ENCODE results near the gene HIP1R. TPM values are rescaled to one million over a fixed set of nuclear protein-coding genes. Genes with fewer than 3 reads are reported as not detected.
A peak's percentile ranks its signal among the peaks of the same experiment; 100 is the strongest.

The HIP1R gene
- total RNA-seq, 4 donors from 2014 or later = 27.3 to 46.3 (median 44.8) TPM

DNA sequence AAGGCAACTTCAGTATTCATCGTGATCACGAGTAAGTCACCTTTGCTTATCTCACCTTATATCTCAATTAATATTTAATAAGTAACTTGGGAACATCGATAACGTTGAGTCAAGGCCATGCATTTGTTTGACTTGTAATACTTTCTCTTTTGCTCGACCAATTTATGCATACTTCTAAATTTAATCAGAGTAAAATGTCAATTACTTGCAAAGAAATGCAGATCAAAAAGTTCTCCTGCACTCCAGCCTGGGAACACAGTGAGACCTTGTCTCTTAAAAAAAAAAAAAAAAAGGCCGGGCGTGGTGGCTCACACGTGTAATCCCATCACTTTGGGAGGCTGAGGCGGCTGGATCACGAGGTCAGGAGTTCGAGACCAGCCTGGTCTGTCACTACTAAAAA lies 11.8 kb upstream of the HIP1R start:
- intact Hi-C loops (cut with DNase I) = no loop called here
- WGBS, 2 donors = 76 to 78% methylated on average over 11 of the region's 11 CpGs
- no peak for TF ChIP-seq POLR2A (IDR thresholded peaks at IDR 0.05)
- TF ChIP-seq, protein P1, sequence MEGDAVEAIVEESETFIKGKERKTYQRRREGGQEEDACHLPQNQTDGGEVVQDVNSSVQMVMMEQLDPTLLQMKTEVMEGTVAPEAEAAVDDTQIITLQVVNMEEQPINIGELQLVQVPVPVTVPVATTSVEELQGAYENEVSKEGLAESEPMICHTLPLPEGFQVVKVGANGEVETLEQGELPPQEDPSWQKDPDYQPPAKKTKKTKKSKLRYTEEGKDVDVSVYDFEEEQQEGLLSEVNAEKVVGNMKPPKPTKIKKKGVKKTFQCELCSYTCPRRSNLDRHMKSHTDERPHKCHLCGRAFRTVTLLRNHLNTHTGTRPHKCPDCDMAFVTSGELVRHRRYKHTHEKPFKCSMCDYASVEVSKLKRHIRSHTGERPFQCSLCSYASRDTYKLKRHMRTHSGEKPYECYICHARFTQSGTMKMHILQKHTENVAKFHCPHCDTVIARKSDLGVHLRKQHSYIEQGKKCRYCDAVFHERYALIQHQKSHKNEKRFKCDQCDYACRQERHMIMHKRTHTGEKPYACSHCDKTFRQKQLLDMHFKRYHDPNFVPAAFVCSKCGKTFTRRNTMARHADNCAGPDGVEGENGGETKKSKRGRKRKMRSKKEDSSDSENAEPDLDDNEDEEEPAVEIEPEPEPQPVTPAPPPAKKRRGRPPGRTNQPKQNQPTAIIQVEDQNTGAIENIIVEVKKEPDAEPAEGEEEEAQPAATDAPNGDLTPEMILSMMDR (IDR thresholded peaks at IDR 0.05) = no peak

DNA sequence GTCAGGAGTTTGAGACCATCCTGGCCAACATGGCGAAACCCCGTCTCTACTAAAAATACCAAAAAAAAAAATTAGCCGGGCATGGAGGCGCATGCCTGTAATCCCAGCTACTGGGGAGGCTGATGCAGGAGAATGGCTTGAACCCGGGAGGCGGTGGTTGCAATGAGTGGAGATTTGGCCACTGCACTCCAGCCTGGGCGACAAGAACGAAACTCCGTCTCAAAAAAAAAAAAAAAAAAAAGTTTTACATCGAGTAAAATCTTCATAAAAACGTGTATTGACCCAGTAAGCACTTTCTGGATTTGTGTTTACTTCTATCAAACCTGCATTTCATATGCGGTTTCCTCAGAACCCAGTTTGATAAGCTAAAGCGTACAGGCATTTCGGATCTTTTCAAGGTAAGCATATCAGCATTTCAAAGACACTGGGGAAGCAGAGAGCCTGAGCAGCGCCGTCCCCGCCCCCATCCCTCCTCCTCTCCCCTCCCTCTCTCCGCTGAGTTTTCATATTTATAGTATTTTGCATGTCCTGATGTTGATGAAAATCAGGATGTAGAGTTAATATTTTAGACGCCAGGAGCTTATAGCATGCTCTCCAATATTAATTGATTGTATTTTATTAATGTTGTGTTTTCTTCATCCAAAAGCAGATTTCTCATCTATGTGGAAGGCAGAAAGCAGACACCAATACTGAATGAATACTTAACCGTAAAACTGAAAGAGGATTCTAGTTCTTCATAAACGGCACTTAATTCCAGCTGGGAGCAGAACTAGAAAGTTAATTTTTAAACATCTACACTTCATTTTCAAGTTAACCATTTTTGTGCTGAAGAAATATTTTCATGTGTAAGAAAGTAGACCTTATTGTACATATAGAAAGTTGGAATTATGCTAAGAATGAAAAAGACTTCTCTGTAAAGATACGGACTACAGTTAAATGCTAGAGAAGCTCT lies 9.2 kb upstream of the HIP1R start:
- Histone ChIP-seq H3K4me3 (peak overlapping the region in 3 of 4 donors; percentile 18 to 52 (median 27)), H3K9me3 (no peaks in the 10 kb centered on the region), H3K27ac (no peak overlapping the region), H3K27me3 (peaks cover 0 to 6% (median 0%) of the 10 kb centered on the region in 4 donors), H3K36me3 (no peaks in the 10 kb centered on the region), H3K4me1 (peaks cover 0 to 13% (median 0%) of the 10 kb centered on the region in 3 donors)
- no peak for TF ChIP-seq POLR2A (IDR thresholded peaks at IDR 0.05)
- TF ChIP-seq, protein P1 (IDR thresholded peaks at IDR 0.05) = no peak
- WGBS, 2 donors = 12 to 17% methylated on average over 19 to 21 of the region's 22 CpGs
- DNase-seq = no peak
- intact Hi-C loops (cut with DNase I) = no loop called here

More for the DNA sequence above, 11.8 kb upstream of the HIP1R start:
- Histone ChIP-seq H3K9me3 (no peaks in the 10 kb centered on the region), H3K4me3 (no peak overlapping the region), H3K27me3 (peaks cover 0 to 6% (median 0%) of the 10 kb centered on the region in 4 donors), H3K27ac (no peak overlapping the region), H3K4me1 (peaks cover 0 to 13% (median 0%) of the 10 kb centered on the region in 3 donors), H3K36me3 (no peaks in the 10 kb centered on the region)
- DNase-seq = no peak

DNA sequence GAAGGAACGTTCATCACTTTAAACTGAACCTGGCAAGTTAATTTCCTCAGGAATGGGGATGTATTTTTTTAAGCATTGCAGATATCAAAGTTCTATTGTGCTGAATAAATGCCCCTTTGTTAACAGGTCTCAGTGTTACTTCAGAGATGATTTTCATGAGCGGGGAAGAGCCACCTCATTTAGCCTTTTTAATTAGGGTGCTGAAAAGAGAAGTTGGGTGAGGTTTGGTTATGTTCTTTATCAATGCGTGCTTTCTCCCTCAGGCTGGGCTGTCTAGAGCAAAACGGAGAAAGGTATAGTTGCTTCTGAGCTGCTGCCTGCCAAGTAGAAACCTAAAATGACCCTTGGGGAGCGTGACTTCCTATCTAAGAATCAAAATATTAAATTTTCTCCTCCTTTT lies 8.0 kb upstream of the HIP1R start:
- H3K36me3 ChIP-seq = no peaks in the 10 kb centered on the region
- 41 to 49% methylated on average over 5 of the region's 5 CpGs for WGBS, 2 donors
- no peak overlapping the region for H3K4me3 ChIP-seq
- peaks cover 0 to 6% (median 0%) of the 10 kb centered on the region in 4 donors for H3K27me3 ChIP-seq
- DNase-seq = no peak
- intact Hi-C loops (cut with DNase I) = no loop called here
- no peak overlapping the region for H3K27ac ChIP-seq
- no peak for TF ChIP-seq POLR2A (IDR thresholded peaks at IDR 0.05)
- TF ChIP-seq, protein P1 (IDR thresholded peaks at IDR 0.05) = no peak
- no peaks in the 10 kb centered on the region for H3K9me3 ChIP-seq
- H3K4me1 ChIP-seq = peaks cover 0 to 13% (median 0%) of the 10 kb centered on the region in 3 donors

DNA sequence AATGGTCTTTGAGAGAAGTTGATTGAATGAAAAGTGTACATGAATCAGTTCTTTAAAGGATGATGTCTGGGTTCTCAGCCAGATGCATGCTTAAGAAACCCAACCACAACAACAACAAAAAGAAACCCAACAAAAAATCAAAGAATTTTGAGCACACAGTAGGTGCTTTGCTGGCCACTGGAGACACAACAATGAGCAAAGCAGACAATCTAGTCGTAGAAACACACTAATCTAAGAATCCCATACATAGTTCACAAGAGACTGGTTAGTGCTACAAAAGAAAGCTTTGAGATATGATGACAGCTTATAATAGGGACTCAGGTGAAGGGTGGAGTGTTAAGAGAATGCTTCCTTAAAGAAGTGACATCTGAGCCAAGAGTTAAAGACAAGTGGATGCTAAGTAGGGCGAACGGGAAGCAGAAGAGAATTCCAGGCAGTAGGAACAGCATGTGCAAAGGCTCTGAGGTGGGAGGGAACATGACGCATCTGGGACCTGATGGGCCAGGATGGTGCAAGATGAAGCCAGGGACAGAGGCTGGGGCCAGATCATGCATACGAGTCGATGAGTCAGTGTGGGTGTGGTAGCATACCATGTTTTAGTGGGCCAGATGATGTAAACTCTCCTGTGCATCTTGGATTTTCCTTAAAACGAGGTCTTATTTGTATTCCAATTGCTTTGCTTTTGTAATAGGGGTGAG lies 4.6 kb upstream of the HIP1R start:
- H3K4me1 ChIP-seq = peaks cover 0 to 26% (median 7%) of the 10 kb centered on the region in 3 donors
- H3K9me3 ChIP-seq = no peaks in the 10 kb centered on the region
- 32 to 37% methylated on average over 7 of the region's 7 CpGs for WGBS, 2 donors
- TF ChIP-seq, protein P1 (IDR thresholded peaks at IDR 0.05) = no peak
- TF ChIP-seq POLR2A (IDR thresholded peaks at IDR 0.05) = no peak
- intact Hi-C loops (cut with DNase I) = no loop called here
- no peak overlapping the region for H3K4me3 ChIP-seq
- H3K36me3 ChIP-seq = no peaks in the 10 kb centered on the region
- no peak for DNase-seq
- H3K27ac ChIP-seq = no peak overlapping the region
- peaks cover 0 to 6% (median 0%) of the 10 kb centered on the region in 4 donors for H3K27me3 ChIP-seq

All from esophagus squamous epithelium (tissue), 5 donors.